GM06990 (cell line): ENCODE results near the gene ROCK1.
"Not testable (repeated sequence)": the region's sequence is repeated elsewhere in the genome, so short reads cannot be mapped to it uniquely, and the experiment has no call there.

Experiments
- DNase-seq: peaks from one replicate; pipeline ENCODE4 v3.0.0-alpha.2; 2011; ENCODE audit not compliant: insufficient read length; ENCODE audit errors: extremely low read depth
- H3K27me3 ChIP-seq: replicated peaks from 2 replicates; pipeline ENCODE4 v1.6.0; 2011; ENCODE audit warnings: low read length; ENCODE audit not compliant: control insufficient read depth, insufficient read depth
- H3K36me3 ChIP-seq: 2 replicates; pipeline ENCODE4 v1.5.1; 2011; ENCODE audit warnings: low read length; ENCODE audit not compliant: control insufficient read depth, insufficient read depth
- H3K4me3 ChIP-seq: replicated peaks from 2 replicates; pipeline ENCODE4 v1.5.1; 2011; ENCODE audit warnings: low read depth, mild to moderate bottlenecking, control low read depth, low read length
- TF ChIP-seq, protein P1 (sequence below): IDR thresholded peaks from 2 replicates; pipeline ENCODE4 v1.5.1; 2011; ENCODE audit warnings: low read length, control low read depth, mild to moderate bottlenecking, inconsistent platforms; ENCODE audit not compliant: insufficient read depth, poor library complexity, severe bottlenecking

Gene ROCK1

GRCh38 chr18:21111346-21112139 lies at the start of gene ROCK1:
ROCK1 (minus strand) TSS chr18:21111813; CDS start chr18:21110910, 903 bp downstream.
- H3K36me3 ChIP-seq, result no peaks in the 10 kb centered on the region
- TF ChIP-seq, protein P1, sequence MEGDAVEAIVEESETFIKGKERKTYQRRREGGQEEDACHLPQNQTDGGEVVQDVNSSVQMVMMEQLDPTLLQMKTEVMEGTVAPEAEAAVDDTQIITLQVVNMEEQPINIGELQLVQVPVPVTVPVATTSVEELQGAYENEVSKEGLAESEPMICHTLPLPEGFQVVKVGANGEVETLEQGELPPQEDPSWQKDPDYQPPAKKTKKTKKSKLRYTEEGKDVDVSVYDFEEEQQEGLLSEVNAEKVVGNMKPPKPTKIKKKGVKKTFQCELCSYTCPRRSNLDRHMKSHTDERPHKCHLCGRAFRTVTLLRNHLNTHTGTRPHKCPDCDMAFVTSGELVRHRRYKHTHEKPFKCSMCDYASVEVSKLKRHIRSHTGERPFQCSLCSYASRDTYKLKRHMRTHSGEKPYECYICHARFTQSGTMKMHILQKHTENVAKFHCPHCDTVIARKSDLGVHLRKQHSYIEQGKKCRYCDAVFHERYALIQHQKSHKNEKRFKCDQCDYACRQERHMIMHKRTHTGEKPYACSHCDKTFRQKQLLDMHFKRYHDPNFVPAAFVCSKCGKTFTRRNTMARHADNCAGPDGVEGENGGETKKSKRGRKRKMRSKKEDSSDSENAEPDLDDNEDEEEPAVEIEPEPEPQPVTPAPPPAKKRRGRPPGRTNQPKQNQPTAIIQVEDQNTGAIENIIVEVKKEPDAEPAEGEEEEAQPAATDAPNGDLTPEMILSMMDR, result no peak
- H3K27me3 ChIP-seq, result no peaks in the 10 kb centered on the region
- DNase-seq, result peak; percentile 99
- peak within 1 kb of the TSS; percentile 91 for H3K4me3 ChIP-seq

- no peak for DNase-seq
- Histone ChIP-seq H3K36me3 (no peaks in the 10 kb centered on the region), H3K4me3 (no peak overlapping the region), H3K27me3 (no peaks in the 10 kb centered on the region)
- TF ChIP-seq, protein P1, result no peak
Measured at GRCh38 chr18:21155443-21155842, 43.8 kb upstream of the ROCK1 start.

DNA sequence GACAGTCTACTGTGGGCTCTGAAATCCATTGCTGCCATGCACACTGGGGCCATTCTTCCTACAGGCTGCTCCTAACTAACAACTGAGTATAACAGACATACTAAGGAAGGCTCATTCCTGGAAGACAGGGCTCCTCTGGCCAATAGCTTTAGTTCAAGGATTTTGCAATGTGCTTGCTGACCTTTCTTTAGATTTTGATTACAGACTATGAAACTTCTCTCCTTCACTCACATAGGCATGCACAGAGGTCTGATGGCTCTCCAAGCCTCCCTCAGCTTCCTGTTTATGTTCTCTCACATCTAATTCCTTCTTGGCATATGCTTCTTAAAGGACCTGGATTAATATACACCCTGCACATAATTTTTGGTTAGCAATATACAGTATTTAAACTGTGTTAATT lies 34.4 kb upstream of the ROCK1 start:
- TF ChIP-seq, protein P1, result no peak
- no peak overlapping the region for H3K4me3 ChIP-seq
- H3K36me3 ChIP-seq, result no peaks in the 10 kb centered on the region
- DNase-seq, result no peak
- H3K27me3 ChIP-seq, result no peaks in the 10 kb centered on the region

DNA sequence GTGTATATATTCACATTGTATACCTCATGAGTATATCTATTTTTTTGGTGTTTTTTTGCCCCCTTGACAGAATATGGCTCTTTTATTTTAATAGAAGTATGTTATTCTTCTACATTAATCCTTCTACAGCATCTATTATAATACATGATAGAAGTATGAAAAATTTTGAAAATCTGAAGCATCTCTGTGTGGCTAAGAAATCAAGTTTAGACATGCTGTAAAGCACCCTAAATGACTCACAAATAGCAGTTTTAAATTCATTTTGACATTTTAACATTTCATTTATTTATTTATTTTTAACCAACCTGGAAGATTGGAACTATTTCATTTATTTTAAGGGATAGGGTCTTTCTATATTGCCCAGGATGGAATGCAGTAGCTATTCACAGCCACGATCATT lies 33.8 kb upstream of the ROCK1 start:
- no peak for DNase-seq
- TF ChIP-seq, protein P1, result no peak
- H3K27me3 ChIP-seq, result no peaks in the 10 kb centered on the region
- no peaks in the 10 kb centered on the region for H3K36me3 ChIP-seq
- H3K4me3 ChIP-seq, result no peak overlapping the region

DNA sequence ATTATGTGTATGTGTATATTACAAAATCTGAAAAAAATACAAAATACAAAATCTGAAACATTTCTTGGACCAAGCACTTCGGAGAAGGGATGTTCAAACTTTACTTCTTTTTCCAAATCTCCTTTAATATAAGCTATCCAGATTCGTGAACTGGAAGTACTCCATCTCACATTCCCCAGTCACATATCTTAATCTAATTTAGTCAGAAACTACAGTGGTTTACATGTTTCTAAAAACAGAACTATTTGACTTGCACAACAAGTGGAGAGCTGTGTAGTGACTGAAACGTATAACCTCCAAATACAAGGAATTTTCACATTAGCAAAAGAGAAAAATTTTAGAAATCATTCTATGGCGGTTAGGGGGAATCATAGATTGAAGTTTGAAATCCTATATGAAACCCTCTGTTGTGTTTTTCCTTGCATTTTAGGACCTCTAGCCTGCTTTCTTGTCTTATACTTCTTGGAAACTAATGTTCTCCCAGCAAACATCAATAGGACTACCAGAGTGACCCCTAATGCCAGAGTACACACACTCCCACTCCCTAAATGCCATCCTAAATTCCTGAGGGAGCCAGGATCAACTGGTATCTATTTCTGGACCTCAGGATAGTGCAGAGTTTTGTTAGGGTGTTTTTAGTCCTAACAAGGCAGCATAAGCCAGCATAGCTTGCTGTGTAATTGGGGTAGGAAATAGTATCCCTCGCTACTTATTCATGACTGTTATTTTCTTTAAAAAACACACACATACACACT lies 30.2 kb upstream of the ROCK1 start:
- Histone ChIP-seq H3K27me3 (no peaks in the 10 kb centered on the region), H3K4me3 (no peak overlapping the region), H3K36me3 (no peaks in the 10 kb centered on the region)
- TF ChIP-seq, protein P1, result no peak
- DNase-seq, result no peak

GRCh38 chr18:21137719-21138488 lies 26.3 kb upstream of the ROCK1 start:
- DNase-seq, H3K36me3 ChIP-seq, H3K27me3 ChIP-seq, H3K4me3 ChIP-seq: not testable (repeated sequence)
